Thyroid gland (tissue), 4 donors: Measurements from ENCODE around the gene PNMA8C.

Experiments
- POLR2A ChIP-seq, 2 donors: fragments of 450-650 bp; IDR thresholded peaks; one replicate each; pipeline ENCODE4 v1.6.1; 2017; ENCODE audit warnings: antibody characterized with exemption in 2 of 2, mild to moderate bottlenecking in 2 of 2, moderate library complexity in 1 of 2
- TF ChIP-seq, protein P1 (sequence below), 6 experiments: fragments of 200-600 bp in 3 of 6; fragments of 450-650 bp in 3 of 6; sonication (generic) in 3 of 6; IDR thresholded peaks; one replicate each; pipeline ENCODE4 v1.5.1; 2016 to 2019; ENCODE audit warnings: antibody characterized with exemption in 6 of 6, mild to moderate bottlenecking in 2 of 6, inconsistent platforms in 1 of 6, moderate library complexity in 1 of 6

DNA sequence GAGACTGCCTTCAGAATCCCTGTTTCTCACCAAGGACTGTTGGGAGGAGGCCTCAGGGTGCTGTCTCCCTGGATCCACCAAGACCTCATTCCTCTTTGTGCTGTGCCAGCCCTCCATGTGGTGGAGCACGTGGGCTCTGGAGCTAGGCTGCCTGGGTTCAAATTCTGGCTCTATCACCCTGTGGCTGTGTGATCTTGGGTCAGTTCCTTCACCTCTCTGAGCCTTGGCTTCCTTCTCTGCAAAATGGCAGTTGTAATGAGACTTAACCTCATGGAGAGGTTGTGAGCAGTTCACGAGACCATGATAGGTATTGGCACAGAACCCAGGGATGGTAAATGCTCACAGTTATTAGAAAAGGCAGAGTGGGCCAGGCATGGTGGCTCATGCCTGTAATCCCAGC, 6.4 kb downstream of the PNMA8C start:
- TF ChIP-seq POLR2A (IDR thresholded peaks at IDR 0.05) = no peak
- TF ChIP-seq, protein P1, sequence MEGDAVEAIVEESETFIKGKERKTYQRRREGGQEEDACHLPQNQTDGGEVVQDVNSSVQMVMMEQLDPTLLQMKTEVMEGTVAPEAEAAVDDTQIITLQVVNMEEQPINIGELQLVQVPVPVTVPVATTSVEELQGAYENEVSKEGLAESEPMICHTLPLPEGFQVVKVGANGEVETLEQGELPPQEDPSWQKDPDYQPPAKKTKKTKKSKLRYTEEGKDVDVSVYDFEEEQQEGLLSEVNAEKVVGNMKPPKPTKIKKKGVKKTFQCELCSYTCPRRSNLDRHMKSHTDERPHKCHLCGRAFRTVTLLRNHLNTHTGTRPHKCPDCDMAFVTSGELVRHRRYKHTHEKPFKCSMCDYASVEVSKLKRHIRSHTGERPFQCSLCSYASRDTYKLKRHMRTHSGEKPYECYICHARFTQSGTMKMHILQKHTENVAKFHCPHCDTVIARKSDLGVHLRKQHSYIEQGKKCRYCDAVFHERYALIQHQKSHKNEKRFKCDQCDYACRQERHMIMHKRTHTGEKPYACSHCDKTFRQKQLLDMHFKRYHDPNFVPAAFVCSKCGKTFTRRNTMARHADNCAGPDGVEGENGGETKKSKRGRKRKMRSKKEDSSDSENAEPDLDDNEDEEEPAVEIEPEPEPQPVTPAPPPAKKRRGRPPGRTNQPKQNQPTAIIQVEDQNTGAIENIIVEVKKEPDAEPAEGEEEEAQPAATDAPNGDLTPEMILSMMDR (IDR thresholded peaks at IDR 0.05) = no peak
